ENCODE measurements around the gene LIPN.

The LIPN gene

DNA sequence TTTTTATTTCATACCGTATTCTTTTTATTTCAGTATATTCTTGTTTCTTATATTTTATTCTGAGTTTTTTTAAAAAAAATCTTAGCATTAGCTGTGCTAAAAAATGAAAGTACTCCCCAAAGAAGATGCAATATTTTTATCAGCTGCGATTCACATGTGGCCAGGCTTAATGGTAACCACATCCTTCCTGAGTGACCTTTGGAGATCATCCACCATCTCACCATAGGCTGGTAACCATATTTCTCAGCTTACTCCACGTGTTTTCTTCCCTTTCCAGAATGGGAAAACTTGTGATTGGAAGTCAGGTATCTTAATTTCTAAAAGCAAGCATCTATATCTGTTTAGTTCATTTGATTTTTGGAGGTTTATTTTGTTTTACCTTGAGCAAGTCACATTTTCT, 23.9 kb downstream of the LIPN start:
- Histone ChIP-seq H3K4me1 (ENCODE audit: control insufficient read depth, insufficient read depth, low read length) (peaks cover 10% of the 10 kb centered on the region), H3K27me3 (replicated peaks; ENCODE audit: control insufficient read depth, insufficient read depth, low read length) (no peaks in the 10 kb centered on the region), H3K4me3 (ENCODE audit: low read length) (no peak overlapping the region), H3K36me3 (ENCODE audit: control insufficient read depth, insufficient read depth, low read length, severe bottlenecking) (no peaks in the 10 kb centered on the region), H3K9me3 (ENCODE audit: control insufficient read depth, low read length) (no peaks in the 10 kb centered on the region), H3K9ac (ENCODE audit: low read length) (no peak overlapping the region)
- no peak for DNase-seq (ENCODE audit: low read depth)

DNA sequence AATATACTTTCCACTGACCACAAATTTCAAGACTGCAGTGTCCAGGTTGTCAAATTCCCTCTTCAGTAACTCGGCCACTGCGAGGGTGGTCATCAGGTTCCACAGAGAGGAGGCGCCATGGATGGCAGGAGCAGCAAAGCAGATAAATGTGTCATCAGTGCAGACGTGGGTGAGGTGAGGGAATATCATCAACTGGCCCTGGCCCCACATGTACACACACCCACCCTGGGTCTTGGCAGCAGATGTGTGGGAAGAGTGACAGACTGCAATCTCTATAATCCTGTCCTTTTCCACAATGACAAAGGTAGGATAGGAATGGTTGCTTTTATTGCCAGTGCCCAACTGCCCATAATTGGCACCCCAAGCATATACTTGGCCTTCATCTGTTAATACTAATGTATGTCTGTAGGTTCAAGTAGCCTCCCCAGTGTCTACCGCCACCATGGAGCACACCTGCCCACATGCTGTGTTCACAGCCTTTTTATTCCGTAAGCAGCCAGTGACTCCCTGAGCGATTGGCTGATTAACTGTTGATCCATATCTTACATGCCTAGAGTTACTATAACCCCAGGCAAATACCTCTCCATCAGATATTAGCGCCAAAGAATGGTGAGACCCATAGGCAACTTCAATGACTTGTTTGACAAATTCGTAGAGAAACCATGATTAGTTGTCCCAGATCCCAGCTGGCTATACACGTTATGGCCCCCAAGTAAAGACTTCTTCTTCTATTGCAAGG, 26.4 kb downstream of the LIPN start:
- no peak for DNase-seq (ENCODE audit: low read depth)
- no peaks in the 10 kb centered on the region for H3K9me3 ChIP-seq (ENCODE audit: control insufficient read depth, low read length)
- peaks cover 5% of the 10 kb centered on the region for H3K4me1 ChIP-seq (ENCODE audit: control insufficient read depth, insufficient read depth, low read length)
- H3K9ac ChIP-seq (ENCODE audit: low read length): no peak overlapping the region
- H3K4me3 ChIP-seq (ENCODE audit: low read length): no peak overlapping the region
- no peaks in the 10 kb centered on the region for H3K27me3 ChIP-seq (replicated peaks; ENCODE audit: control insufficient read depth, insufficient read depth, low read length)
- no peaks in the 10 kb centered on the region for H3K36me3 ChIP-seq (ENCODE audit: control insufficient read depth, insufficient read depth, low read length, severe bottlenecking)

DNA sequence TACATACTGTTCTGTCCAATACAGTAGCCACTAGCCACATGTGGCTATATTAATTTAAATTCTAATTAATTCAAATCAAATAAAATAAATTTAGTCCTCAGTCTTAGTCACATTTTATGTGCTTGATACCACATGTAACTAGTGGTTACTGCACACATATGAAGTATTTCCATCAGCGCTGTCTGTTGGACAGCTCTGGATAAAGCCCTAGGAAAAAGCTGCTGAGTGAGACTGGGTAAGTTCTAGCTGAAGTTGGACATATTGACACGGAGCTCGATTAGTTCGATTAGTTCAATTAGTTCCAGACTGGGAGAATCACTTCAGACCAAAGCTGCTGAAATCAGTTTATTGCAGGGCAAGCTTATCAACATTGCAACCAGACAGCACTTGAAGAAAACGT, 27.6 kb downstream of the LIPN start:
- Histone ChIP-seq H3K9ac (ENCODE audit: low read length) (no peak overlapping the region), H3K36me3 (ENCODE audit: control insufficient read depth, insufficient read depth, low read length, severe bottlenecking) (no peaks in the 10 kb centered on the region), H3K27me3 (replicated peaks; ENCODE audit: control insufficient read depth, insufficient read depth, low read length) (no peaks in the 10 kb centered on the region), H3K9me3 (ENCODE audit: control insufficient read depth, low read length) (no peaks in the 10 kb centered on the region), H3K4me1 (ENCODE audit: control insufficient read depth, insufficient read depth, low read length) (peaks cover 4% of the 10 kb centered on the region), H3K4me3 (ENCODE audit: low read length) (no peak overlapping the region)
- DNase-seq (ENCODE audit: low read depth): no peak

DNA sequence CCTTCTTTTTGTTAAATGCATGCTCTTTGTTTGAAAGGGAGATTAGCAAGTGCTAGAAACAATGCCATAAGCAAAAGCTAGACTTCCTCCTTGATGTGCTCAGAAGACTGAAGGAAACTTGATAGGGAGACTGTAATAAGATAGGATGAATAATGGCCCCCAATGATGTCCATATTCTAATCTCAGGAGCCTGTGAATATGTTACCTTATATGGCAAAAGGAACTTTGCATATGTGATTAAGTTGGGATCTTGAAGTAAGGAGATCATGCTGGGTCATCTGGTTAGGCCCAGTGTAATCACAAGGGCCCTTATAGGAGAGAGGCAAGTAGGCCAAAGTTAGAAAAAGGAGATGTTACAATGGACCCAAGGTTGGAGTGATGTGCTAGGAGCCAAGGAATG, 29.1 kb downstream of the LIPN start:
- Histone ChIP-seq H3K36me3 (ENCODE audit: control insufficient read depth, insufficient read depth, low read length, severe bottlenecking) (no peaks in the 10 kb centered on the region), H3K27me3 (replicated peaks; ENCODE audit: control insufficient read depth, insufficient read depth, low read length) (no peaks in the 10 kb centered on the region), H3K9ac (ENCODE audit: low read length) (no peak overlapping the region), H3K4me3 (ENCODE audit: low read length) (no peak overlapping the region), H3K9me3 (ENCODE audit: control insufficient read depth, low read length) (no peaks in the 10 kb centered on the region), H3K4me1 (ENCODE audit: control insufficient read depth, insufficient read depth, low read length) (peaks cover 18% of the 10 kb centered on the region)
- DNase-seq (ENCODE audit: low read depth): no peak

DNA sequence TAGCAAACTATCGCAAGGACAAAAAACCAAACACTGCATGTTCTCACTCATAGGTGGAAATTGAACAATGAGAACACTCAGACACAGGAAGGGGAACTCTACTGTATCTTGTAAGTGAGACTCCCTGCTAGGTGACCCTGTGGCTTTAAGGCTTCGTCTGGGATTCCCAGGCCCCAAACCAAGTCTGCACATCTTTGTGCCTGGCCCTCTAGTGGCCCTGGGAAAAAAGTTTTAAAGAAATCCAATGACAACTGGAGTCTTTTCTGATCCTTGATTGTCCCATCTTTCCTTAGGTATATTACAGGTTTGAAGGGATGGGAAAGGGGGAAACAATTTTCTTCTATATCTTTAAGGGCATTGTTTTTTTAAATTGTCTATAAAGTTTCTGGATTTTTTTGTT, 32.1 kb downstream of the LIPN start:
- Histone ChIP-seq H3K27me3 (replicated peaks; ENCODE audit: control insufficient read depth, insufficient read depth, low read length) (no peaks in the 10 kb centered on the region), H3K9ac (ENCODE audit: low read length) (no peak overlapping the region), H3K36me3 (ENCODE audit: control insufficient read depth, insufficient read depth, low read length, severe bottlenecking) (no peaks in the 10 kb centered on the region), H3K4me1 (ENCODE audit: control insufficient read depth, insufficient read depth, low read length) (peaks cover 28% of the 10 kb centered on the region), H3K9me3 (ENCODE audit: control insufficient read depth, low read length) (no peaks in the 10 kb centered on the region), H3K4me3 (ENCODE audit: low read length) (no peak overlapping the region)
- peak; percentile 29 for DNase-seq (ENCODE audit: low read depth)

DNA sequence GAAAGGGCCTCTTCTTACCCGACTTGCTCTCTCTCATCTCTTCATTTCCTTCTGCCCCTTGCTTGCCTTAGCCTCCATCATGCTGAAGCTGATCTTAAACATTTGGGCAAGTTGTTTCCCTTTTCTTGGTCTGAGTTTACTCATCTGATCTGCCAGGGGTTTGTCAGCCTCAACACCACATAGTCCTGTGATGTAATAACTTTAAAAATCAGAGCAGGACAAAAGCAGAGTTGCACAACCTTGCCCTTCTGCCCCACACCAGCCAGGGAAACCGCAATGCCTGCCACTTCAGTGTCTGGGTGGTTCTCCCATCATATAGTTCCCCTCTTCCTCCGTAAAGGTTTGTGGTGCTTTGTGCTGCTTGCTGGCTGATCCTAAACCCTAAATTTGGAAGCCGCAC, 32.8 kb downstream of the LIPN start:
- H3K36me3 ChIP-seq (ENCODE audit: control insufficient read depth, insufficient read depth, low read length, severe bottlenecking): no peaks in the 10 kb centered on the region
- no peak overlapping the region for H3K9ac ChIP-seq (ENCODE audit: low read length)
- no peak overlapping the region for H3K4me3 ChIP-seq (ENCODE audit: low read length)
- no peaks in the 10 kb centered on the region for H3K9me3 ChIP-seq (ENCODE audit: control insufficient read depth, low read length)
- peaks cover 28% of the 10 kb centered on the region for H3K4me1 ChIP-seq (ENCODE audit: control insufficient read depth, insufficient read depth, low read length)
- DNase-seq (ENCODE audit: low read depth): peak; percentile 68
- H3K27me3 ChIP-seq (replicated peaks; ENCODE audit: control insufficient read depth, insufficient read depth, low read length): no peaks in the 10 kb centered on the region

DNA sequence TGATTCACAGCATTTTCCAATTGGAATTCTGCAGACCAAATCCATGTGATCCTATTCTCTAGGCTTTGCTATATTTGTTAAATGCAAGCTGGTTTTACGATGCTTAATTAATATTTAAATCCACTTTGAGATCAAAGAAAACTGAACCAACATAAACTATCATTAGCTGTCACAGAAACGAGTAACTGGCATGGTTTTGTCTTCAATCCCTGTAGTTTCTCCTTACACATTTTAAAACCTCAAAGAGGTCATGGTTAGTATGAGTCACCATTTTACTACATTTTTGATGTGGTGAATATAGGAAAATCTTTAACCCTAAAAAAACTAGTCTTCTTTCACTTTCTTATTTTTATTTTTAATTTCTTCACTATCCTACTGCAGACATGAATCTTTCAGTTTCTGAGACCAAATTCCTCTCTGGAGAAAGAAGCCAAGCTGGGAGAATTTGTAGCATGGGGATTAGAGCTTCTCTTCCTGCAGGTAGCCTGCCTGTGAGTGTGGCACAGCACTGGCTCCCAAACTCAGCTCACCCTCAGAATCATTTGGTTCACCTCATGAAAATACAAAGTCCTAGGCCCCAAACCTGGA, 34.0 kb downstream of the LIPN start:
- Histone ChIP-seq H3K9me3 (ENCODE audit: control insufficient read depth, low read length) (no peaks in the 10 kb centered on the region), H3K4me1 (ENCODE audit: control insufficient read depth, insufficient read depth, low read length) (peaks cover 28% of the 10 kb centered on the region), H3K9ac (ENCODE audit: low read length) (no peak overlapping the region), H3K36me3 (ENCODE audit: control insufficient read depth, insufficient read depth, low read length, severe bottlenecking) (no peaks in the 10 kb centered on the region), H3K4me3 (ENCODE audit: low read length) (no peak overlapping the region), H3K27me3 (replicated peaks; ENCODE audit: control insufficient read depth, insufficient read depth, low read length) (no peaks in the 10 kb centered on the region)
- DNase-seq (ENCODE audit: low read depth): peak; percentile 60

DNA sequence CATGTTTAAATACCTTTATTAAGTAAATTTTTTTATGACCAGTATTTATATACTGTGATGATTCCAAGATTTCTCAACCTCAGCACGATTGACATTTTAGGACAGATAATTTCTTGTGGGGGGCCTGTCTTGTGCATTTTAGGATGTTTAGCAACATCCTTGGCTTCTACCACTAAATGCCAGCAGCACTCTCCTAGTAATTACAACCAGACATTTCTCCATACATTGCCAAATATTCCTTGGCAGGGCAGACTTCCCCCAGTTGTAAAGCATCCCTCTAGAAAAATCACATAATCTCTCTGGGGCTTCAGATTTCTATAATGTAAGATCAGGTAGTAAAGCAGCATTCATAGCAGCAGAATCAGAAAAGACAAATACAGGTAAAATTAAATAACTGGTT, 34.9 kb downstream of the LIPN start:
- peak; percentile 83 for DNase-seq (ENCODE audit: low read depth)
- no peak overlapping the region for H3K4me3 ChIP-seq (ENCODE audit: low read length)
- H3K4me1 ChIP-seq (ENCODE audit: control insufficient read depth, insufficient read depth, low read length): peaks cover 28% of the 10 kb centered on the region
- no peak overlapping the region for H3K9ac ChIP-seq (ENCODE audit: low read length)
- H3K27me3 ChIP-seq (replicated peaks; ENCODE audit: control insufficient read depth, insufficient read depth, low read length): no peaks in the 10 kb centered on the region
- no peaks in the 10 kb centered on the region for H3K9me3 ChIP-seq (ENCODE audit: control insufficient read depth, low read length)
- no peaks in the 10 kb centered on the region for H3K36me3 ChIP-seq (ENCODE audit: control insufficient read depth, insufficient read depth, low read length, severe bottlenecking)

DNA sequence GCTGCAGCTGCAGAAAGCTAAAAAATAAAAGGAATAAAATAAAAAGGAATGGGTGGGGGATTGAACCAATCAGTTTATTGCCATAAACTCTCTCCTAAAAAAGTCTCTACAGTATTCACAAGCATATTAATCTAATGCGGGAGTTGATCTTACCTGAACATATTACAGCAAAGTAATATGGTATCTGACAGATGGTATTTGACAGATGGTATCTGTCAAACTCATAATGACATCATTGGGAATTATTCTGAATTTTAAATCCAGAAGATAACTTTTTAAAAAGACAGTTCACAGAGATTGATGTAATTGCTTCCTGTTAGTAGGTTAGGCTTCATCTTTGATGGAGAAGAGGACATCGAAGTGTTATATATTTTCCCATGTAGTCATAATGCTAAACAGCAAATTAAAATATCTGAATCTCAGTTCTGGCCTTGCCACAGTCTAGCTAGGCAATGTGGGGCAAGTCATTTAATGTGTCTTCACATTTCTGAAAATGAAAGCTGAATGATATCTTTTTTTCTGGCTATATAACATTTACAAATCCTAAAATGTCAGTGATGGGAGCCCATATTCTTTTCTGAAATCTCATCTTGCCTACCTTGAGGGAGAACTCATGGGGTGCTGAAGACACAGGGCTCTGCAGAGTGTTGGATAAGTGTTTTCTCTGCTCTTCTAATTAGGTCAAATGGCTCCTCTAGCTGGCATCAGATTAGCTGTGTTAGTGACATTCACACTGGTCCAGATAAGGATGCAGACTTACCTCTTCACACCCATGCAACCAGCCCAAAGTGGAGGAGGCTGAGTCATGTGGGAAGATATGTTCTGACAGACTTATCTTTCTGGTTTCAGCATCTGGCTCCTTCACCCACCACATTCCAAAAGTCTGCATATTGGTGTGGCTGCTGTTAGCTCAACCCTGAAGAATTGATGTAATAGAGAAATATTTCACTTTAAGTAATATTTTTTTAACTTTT, 40.6 kb downstream of the LIPN start:
- Histone ChIP-seq H3K4me1 (ENCODE audit: control insufficient read depth, insufficient read depth, low read length) (no peaks in the 10 kb centered on the region), H3K9ac (ENCODE audit: low read length) (no peak overlapping the region), H3K36me3 (ENCODE audit: control insufficient read depth, insufficient read depth, low read length, severe bottlenecking) (no peaks in the 10 kb centered on the region), H3K27me3 (replicated peaks; ENCODE audit: control insufficient read depth, insufficient read depth, low read length) (no peaks in the 10 kb centered on the region), H3K4me3 (ENCODE audit: low read length) (no peak overlapping the region), H3K9me3 (ENCODE audit: control insufficient read depth, low read length) (no peaks in the 10 kb centered on the region)
- peak; percentile 67 for DNase-seq (ENCODE audit: low read depth)

DNA sequence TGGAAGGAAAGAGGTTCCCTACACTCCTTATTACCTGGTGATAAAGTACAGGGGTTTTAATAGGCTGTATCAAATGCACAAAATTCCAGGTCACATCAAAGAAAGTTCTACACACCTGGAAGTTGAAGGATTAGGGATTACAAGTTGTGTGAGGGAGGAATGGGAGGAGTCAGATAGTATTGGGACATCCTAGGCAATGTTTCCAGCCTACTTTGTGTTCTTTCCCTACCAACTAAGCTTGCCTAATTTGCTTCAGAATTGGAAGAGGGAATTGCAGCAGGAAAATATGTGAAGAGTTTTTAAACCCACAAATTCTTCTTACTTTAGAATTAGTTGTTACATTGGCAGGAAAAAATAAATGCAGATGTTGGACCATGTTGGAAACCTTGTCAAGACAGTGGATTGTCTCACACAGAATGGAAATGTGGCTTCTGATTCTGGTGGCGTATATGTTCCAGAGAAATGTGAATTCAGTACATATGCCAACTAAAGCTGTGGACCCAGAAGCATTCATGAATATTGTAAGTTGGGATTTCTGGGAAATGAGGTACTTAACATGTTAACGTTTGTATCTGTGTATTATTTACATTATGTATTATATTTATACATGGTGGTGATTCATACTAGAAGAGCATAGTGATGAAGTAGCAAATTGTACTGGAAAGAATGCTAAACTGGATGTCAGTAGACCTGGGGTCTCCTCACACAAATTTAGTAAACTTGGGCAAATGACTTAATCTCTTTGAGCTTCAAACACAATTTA, 42.9 kb downstream of the LIPN start, which contains the start of gene LIPM:
Gene LIPM, plus strand, starts transcription at position 208 of the 763 bp plus-strand sequence. Its CDS starts 167 bp downstream, at position 375.
- Histone ChIP-seq H3K36me3 (ENCODE audit: control insufficient read depth, insufficient read depth, low read length, severe bottlenecking) (no peaks in the 10 kb centered on the region), H3K27me3 (replicated peaks; ENCODE audit: control insufficient read depth, insufficient read depth, low read length) (no peaks in the 10 kb centered on the region), H3K9ac (ENCODE audit: low read length) (no peak within 1 kb of the TSS), H3K4me1 (ENCODE audit: control insufficient read depth, insufficient read depth, low read length) (no peaks in the 10 kb centered on the region), H3K9me3 (ENCODE audit: control insufficient read depth, low read length) (no peaks in the 10 kb centered on the region), H3K4me3 (ENCODE audit: low read length) (no peak within 1 kb of the TSS)
- peak; percentile 46 for DNase-seq (ENCODE audit: low read depth)
